Retinal pigment epithelial cell (primary cell): Measurements from ENCODE around the gene EGFL7.

Experiments used
- DNase-seq: peaks from one replicate; pipeline ENCODE4 v3.0.0-alpha.2; 2010; ENCODE audit warnings: low read depth
- H3K4me3 ChIP-seq: 2 replicates; pipeline ENCODE4 v1.5.1; 2011; ENCODE audit warnings: mild to moderate bottlenecking, low read length, control low read depth, moderate library complexity
- CTCF ChIP-seq: conservative IDR thresholded peaks from 2 replicates; pipeline ENCODE4 v1.5.1; 2011; ENCODE audit warnings: low read depth, low read length, control low read depth, inconsistent platforms

The EGFL7 gene

GRCh38 chr9:136665704-136666371 is 3.1 kb downstream of the EGFL7 start:
- no peak overlapping the region for H3K4me3 ChIP-seq
- TF ChIP-seq CTCF = no peak
- DNase-seq = no peak

DNA sequence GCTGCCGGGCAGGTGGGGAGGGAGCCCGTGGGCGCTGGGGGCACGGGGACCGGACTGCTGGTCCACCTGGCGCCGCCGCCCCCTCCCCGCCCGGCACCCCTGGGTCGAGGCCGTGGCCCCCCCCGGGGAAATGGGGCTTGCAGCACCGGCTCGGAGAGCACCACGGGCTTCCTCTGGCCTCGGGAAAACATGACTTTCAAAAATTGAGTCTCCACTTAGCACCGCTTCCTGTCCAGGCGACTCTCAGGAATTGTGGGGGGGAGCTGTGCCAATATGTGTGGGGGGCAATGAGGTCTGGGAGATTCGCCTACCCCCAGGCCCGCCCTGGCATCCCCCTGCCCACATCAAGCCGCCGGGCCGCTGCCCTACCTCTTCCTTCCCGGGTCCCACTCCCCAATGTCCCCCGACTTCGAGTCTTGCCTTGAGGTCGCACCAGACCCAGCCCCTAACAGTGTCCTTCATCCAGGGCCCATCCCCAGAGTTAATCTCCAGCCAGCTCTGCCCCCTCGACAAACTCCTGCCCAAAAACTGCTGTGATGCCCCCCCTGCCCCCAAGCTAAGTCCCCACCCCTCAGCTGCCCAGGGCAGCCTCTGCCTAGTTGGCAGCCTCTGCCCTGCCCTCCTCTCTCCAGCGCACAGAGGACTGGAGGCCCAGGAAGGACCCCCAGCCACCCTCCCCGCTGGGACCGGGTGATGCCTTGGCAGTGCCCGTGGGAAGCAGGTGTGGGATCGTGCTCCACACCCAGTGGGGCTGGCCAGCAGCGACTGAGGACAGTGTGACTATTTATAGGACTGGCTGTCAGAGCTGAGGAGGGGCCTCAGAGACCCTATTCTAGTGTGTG is 3.9 kb downstream of the EGFL7 start:
- no peak for TF ChIP-seq CTCF
- H3K4me3 ChIP-seq = no peak overlapping the region
- DNase-seq = no peak

DNA sequence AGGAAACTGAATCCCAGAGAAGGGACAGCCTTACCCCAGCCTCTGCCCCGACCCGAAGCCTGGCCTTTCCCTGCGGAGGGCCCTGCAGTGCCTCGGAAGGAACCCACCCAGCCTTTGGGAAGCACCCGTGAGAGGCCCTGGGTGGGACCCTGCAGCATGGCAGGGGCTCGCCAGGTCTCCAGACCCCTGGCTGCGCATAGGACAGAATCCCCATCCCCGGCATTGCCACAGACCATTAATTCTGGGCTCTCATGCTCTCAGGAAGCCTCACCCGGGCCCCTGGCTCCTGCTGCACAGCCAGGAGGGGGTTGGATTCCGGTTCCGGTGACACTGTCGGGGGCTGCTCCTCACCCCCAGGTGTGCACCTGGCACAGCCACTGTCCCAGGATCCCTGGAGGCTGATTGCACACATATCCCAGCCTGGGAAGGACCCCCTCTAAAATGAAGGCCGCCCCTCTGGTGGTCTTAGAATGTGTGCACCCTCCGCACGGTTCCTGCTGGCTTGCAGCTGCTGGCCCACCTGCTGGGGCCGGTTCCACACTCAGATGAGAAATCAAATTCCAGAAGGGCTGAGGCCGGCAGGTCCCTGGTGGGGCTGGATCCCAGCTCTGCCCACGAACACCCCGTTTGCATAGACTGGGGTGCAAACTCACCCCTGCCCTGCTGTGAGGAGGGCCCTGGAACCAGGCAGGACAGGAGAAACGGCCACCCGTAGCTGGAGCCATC is 4.7 kb downstream of the EGFL7 start:
- no peak overlapping the region for H3K4me3 ChIP-seq
- no peak for TF ChIP-seq CTCF
- DNase-seq = no peak

DNA sequence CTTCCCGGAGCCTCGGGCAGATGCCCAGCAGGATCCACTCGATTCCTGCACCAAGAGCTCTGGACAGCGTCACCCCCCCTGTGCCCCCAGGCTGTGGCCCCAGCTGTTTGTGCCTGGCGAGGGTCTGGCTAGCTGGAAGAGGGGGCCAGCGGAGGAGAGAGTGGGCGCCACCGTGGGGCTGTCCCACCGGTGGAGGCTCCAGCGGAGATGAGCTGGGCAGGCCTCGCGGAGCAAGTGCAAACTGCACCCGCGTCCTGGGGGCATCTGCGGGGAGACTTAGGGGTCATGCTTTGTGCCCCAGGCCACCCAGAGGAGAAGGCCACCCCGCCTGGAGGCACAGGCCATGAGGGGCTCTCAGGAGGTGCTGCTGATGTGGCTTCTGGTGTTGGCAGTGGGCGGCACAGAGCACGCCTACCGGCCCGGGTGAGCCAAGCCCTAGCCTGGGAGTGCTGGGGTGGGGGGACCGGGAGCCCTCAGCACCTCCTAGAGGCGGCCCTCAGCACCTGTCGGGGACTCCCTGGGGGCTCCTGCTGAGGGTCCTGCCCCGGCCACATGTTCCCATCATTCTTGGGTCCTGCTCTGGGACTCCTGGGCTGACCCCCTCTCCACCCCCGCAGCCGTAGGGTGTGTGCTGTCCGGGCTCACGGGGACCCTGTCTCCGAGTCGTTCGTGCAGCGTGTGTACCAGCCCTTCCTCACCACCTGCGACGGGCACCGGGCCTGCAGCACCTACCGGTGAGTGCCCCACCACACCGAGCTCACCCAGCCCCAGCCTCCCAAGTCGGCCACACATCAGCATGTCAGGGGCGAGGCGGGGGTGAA is 5.4 kb downstream of the EGFL7 start:
- no peak for TF ChIP-seq CTCF
- DNase-seq = no peak
- H3K4me3 ChIP-seq = no peak overlapping the region

DNA sequence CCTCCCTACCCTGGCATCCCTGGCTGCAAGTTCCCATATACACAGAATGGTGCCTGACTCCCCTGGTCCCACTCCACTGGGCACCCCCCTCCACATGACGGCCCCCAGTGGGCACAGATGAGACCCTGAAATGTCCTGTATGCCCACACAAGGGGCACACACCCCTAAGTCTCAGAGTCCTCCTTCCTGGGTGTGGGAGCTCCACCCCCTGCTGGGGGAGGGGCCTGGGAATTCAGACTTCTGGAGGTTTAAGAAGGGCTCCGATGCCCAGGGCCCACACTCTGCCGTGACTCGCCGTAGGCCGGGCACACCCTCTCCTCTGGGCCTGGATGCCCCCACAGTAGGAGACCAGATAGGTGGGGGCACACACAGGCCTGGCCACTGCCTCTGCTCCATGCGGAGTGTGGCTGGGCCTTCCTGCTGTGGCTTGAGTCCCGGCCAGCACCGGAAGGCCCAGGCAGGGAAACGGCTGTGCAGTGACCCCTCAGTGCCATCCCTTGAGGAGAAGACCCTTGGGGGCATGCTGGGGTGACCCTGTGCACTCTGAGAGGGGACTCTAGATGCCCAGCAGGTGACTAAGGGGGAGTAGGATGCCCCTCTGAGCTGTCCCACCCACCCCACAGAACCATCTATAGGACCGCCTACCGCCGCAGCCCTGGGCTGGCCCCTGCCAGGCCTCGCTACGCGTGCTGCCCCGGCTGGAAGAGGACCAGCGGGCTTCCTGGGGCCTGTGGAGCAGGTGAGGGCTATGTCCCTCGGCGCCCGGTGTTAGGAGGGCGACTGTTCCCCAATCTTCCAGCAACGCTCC is 6.5 kb downstream of the EGFL7 start:
- no peak for TF ChIP-seq CTCF
- no peak for DNase-seq
- H3K4me3 ChIP-seq = no peak overlapping the region

- no peak overlapping the region for H3K4me3 ChIP-seq
- no peak for DNase-seq
- no peak for TF ChIP-seq CTCF
Measured at GRCh38 chr9:136669791-136670464, 7.2 kb downstream of the EGFL7 start.
